Activated CD4-positive, alpha-beta T cell treated with anti-CD3 and anti-CD28 coated beads, Interleukin-2, amount 10 ng/mL, durations not matched to agents 7 days and 5 days (primary cell): Measurements from ENCODE around the gene GPX4. TPM values are rescaled to one million over a fixed set of nuclear protein-coding genes. Genes with fewer than 3 reads are reported as not detected.
A peak's percentile ranks its signal among the peaks of the same experiment; 100 is the strongest.

Experiments used
- CTCF ChIA-PET: fragments of 350-600 bp; sonication (Branson Sonifier 250); formaldehyde crosslinking; loops from one replicate; lab custom pipeline; 2021; ENCODE audit warnings: antibody characterized with exemption; lab: Charles Lee
- POLR2A ChIA-PET: fragments of 350-600 bp; sonication (Branson Sonifier 250); formaldehyde crosslinking; loops from one replicate; lab custom pipeline; 2021; ENCODE audit warnings: antibody characterized with exemption; lab: Charles Lee
- DNase-seq: peaks from one replicate; pipeline ENCODE4 v3.0.0-alpha.2; 2020
- H3K27ac Mint-ChIP-seq: one replicate; pipeline ENCODE4 v1.8.0; 2021; ENCODE audit warnings: mild to moderate bottlenecking, moderate library complexity, mixed read lengths
- H3K27me3 Mint-ChIP-seq: one replicate; pipeline ENCODE4 v1.8.0; 2021; ENCODE audit warnings: mixed read lengths
- H3K36me3 Mint-ChIP-seq: one replicate; pipeline ENCODE4 v1.8.0; 2021; ENCODE audit warnings: low read depth, mixed read lengths
- H3K4me1 Mint-ChIP-seq: one replicate; pipeline ENCODE4 v1.8.0; 2021; ENCODE audit warnings: mixed read lengths
- H3K4me3 Mint-ChIP-seq: one replicate; pipeline ENCODE4 v1.8.0; 2021; ENCODE audit warnings: mild to moderate bottlenecking, moderate library complexity, mixed read lengths
- H3K9me3 Mint-ChIP-seq: one replicate; pipeline ENCODE4 v1.8.0; 2021; ENCODE audit warnings: mixed read lengths
- total RNA-seq, 2 experiments: library from RNA; stranded (reverse); gene quantifications; one replicate each; pipeline ENCODE4 v1.2.3, GENCODE V29; 2021

Gene GPX4
- total RNA-seq, 2 experiments from 2014 or later: 106 to 114 TPM

DNA sequence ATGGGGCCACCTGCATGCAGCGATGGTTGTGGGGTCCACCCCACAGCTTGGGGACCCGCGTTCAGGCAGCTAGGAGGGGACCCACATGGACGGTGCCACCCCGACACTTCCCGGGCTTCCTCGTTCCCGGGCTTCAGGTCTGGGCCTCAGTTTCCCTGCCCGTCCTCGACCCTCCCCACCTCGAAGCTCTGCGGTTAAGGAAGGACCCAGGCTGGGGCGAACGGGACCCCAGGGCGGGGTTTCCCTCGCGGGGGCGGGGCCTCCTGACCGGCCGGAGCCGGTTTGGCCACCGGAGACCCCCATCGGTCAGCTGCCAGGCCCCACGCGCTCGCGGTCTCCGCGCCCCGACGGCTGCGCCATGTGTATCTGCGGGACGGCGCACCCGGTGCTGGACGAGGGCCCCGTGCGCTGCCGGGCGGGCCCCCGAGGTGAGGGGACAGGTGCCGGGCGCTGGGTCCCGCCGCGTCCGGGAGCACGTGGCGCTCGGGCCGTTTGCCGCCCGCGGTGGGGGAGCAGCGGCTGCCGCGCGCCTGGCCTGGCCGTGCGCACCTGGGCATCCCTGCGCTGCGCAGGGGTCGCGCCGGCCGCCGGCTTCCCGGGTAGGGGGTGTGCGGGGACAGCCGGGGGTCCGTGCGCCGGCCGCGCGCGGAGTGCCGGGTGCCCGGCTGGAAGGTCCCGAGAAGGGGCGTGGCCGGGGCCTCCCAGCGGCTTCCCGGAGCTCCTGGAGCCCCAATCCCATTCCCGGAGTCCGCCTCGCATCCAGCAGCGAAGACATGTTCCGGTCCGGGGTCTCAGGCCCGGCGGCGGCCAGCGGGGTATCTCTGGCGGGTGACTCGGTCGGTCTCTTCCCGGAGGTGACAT lies 32.6 kb upstream of the GPX4 start:
- Mint-ChIP-seq H3K4me3 (peak overlapping the region; percentile 61), H3K36me3 (peaks cover 50% of the 10 kb centered on the region), H3K9me3 (no peaks in the 10 kb centered on the region), H3K27me3 (no peaks in the 10 kb centered on the region), H3K4me1 (peaks cover 49% of the 10 kb centered on the region), H3K27ac (peak overlapping the region; percentile 85)
- no peak for DNase-seq
- ChIA-PET POLR2A (no interaction called here), CTCF (interaction anchor here (0.7 to 2.1 kb wide), 3 partner anchors 11 to 31 kb away, joined by 3 to 5 read pairs (median 3); partner anchors contain the start of gene ABCA7)

DNA sequence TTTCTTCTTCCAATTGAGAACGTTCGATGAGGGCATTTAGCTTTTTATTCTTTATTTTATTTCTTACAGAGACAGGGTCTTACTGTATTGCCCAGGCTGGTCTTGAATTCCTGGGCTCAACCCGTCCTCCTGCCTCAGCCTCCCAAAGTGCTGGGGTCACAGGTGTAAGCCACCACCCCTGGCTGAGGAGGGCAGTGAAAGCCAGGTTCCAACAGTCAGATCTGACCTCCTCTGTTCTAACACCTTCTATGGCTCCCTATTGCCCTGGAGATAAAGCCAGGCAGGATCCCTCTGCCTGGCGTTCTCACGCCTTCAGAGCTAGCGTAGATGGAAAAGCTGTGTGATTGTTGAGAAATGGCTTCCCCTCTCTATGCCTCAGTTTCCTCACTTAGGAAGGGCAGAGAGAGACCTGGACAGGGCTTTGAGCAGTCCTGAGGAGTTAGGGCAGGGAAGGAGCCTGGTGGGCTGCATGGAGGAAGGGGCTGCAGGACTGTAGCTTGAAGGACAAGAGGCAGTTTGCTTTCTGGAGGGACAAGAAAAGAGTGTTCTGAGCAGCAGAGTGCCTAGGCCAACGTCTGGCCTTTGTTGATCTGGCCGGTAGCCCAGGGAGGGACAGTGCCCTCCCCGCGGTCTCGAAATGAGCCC lies 31.3 kb upstream of the GPX4 start:
- Mint-ChIP-seq H3K36me3 (peaks cover 61% of the 10 kb centered on the region), H3K27ac (peak overlapping the region; percentile 85)
- CTCF ChIA-PET: interaction anchor here (1.5 to 2.1 kb wide), 2 partner anchors 8 to 9 kb away, joined by 5 to 8 read pairs; no protein-coding TSS in a partner anchor

DNA sequence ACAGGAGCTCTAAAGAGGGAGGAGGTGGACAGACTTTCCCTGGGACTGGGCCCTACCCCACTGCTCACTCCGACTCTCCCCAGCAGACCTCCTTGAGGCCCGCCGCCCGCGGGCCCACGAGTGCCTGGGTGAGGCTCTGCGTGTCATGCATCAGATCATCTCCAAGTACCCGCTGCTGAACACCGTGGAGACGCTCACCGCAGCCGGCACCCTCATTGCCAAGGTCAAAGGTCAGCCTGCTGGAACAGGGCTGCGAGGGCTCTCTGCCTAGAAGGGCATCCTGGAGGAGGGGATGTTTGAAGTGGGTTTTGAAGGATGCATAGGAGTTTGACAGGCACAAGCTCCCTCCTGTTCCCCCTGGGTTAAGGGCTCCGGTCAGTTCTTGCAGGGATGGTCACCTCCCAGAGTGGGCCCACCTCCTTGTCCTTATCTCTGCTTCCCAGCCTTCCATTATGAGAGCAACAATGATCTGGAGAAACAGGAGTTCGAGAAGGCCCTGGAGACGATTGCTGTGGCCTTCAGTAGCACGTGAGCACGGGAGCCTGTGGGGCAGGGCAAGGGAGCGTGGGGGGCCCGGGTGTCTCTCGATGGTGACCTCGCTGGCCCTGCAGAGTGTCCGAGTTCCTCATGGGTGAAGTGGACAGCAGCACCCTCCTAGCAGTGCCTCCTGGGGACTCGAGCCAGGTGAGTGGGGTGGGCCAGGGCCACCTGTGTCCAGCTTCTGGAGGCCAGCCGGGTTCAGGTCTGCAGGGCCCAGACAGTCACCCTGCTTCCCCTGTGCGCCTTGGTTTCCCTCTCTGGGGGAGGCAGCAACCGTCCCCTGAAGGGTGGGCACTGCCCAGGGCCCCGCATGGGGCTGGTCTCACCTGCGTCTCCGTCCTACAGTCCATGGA lies 30.5 kb upstream of the GPX4 start:
- ChIA-PET POLR2A (no interaction called here), CTCF (interaction anchor here (1.5 to 9.3 kb wide), 3 partner anchors 7 to 9 kb away, joined by 5 to 72 read pairs (median 8); partner anchors contain the start of gene ARHGAP45)
- Mint-ChIP-seq H3K27ac (peak overlapping the region; percentile 85), H3K36me3 (peaks cover 67% of the 10 kb centered on the region), H3K4me3 (peak overlapping the region; percentile 40), H3K4me1 (peaks cover 51% of the 10 kb centered on the region), H3K27me3 (no peaks in the 10 kb centered on the region), H3K9me3 (no peaks in the 10 kb centered on the region)
- DNase-seq: no peak

More for the DNA sequence above, 31.3 kb upstream of the GPX4 start:
- DNase-seq: no peak
- POLR2A ChIA-PET: no interaction called here
- H3K4me3 Mint-ChIP-seq: peak overlapping the region; percentile 61
- H3K27me3 Mint-ChIP-seq: no peaks in the 10 kb centered on the region
- peaks cover 51% of the 10 kb centered on the region for H3K4me1 Mint-ChIP-seq
- no peaks in the 10 kb centered on the region for H3K9me3 Mint-ChIP-seq

DNA sequence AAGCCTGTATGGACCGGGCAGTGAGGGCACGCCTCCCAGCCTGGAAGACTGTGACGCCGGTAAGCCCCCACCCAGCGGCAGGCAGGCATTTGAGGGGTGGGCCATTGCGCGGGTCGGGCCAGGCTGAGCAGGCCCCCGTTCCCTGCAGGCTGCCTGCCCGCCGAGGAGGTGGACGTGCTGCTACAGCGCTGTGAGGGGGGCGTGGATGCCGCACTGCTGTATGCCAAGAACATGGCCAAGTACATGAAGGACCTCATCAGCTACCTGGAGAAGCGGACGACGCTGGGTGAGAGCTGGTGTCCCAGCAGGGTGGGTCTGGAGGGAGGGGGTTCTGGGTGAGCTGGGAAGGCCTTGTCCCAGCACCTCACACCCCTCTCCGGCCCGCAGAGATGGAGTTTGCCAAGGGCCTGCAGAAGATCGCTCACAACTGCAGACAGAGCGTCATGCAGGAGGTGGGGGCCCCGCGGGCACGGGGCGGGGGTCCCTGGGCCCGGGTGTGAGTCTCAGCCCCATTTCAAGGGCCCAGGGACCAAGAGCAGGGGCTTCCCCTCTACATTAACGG lies 29.8 kb upstream of the GPX4 start:
- DNase-seq: no peak
- Mint-ChIP-seq H3K27ac (peak overlapping the region; percentile 79), H3K36me3 (peaks cover 66% of the 10 kb centered on the region), H3K27me3 (no peaks in the 10 kb centered on the region), H3K4me3 (peak overlapping the region; percentile 65), H3K4me1 (peaks cover 46% of the 10 kb centered on the region), H3K9me3 (no peaks in the 10 kb centered on the region)
- ChIA-PET CTCF (interaction anchor here (0.6 to 9.3 kb wide), 7 partner anchors 8 to 57 kb away, joined by 3 to 72 read pairs (median 3); partner anchors contain the start of genes ABCA7 and ARHGAP45), POLR2A (interaction anchor here (1.4 kb wide), 1 partner anchor 195 kb away, joined by 6 read pairs; the partner anchor contains the start of gene CIRBP)

DNA sequence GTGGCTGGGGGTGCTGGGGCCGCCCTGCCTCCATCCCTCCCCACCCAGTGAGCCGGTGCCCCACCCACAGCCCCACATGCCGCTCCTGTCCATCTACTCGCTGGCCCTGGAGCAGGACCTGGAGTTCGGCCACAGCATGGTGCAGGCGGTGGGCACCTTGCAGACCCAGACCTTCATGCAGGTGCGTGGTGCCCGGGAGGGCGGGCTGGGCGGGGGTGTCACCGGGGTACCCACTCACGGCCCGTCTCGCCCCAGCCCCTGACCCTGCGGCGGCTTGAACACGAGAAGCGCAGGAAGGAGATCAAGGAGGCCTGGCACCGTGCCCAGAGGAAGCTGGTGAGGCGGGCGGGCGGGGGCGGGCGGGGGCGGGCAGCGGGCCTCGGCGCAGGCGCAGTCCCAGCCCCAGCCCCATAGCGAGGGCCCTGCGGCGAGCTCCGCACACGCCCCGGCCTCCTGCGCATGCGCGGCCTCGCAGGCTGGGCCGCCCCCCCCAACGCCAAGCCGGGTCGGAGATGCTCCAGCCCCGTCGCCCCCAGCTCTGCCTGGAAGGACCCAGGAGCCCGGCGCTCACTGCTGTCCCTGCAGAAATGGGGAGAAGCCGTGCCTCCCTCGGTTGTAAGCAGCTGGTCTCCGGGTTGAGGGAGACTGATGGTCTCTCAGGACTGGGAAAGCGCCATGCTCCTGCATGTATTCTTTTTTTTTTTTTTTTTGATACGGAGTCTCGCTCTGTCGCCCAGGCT lies 29.1 kb upstream of the GPX4 start:
- ChIA-PET CTCF (interaction anchor here (0.6 to 9.3 kb wide), 11 partner anchors 8 to 568 kb away, joined by 3 to 72 read pairs (median 3); partner anchors contain the start of genes ABCA7 and ARHGAP45), POLR2A (interaction anchor here (0.7 to 1.4 kb wide), 3 partner anchors 42 to 195 kb away, joined by 4 to 10 read pairs (median 6); partner anchors contain the start of genes CIRBP, RNU6-2 and TMEM259)
- peak overlapping the region; percentile 88 for H3K4me3 Mint-ChIP-seq
- peak; percentile 95 for DNase-seq
- peaks cover 48% of the 10 kb centered on the region for H3K4me1 Mint-ChIP-seq
- H3K9me3 Mint-ChIP-seq: no peaks in the 10 kb centered on the region
- H3K27ac Mint-ChIP-seq: peak overlapping the region; percentile 98
- peaks cover 65% of the 10 kb centered on the region for H3K36me3 Mint-ChIP-seq
- no peaks in the 10 kb centered on the region for H3K27me3 Mint-ChIP-seq

DNA sequence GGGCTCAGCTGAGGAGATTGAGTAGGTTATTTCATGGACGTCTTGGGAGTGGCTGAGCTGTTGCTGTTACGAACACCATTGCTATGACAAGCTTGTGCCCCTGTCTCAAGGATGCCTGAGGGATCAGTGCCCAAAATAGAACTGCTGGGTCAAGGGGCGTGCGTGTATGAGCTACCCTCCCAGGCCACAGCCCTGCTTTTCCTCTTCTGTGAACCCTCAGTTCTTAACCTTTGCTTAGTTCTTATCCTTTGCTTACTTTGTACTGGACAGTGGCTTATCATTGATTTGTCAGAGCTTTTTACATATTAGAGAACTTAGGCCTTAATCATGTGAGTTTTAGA lies 27.8 kb upstream of the GPX4 start:
- ChIA-PET POLR2A (interaction anchor here (0.6 to 1.4 kb wide), 3 partner anchors 53 to 327 kb away, joined by 3 to 4 read pairs (median 4); partner anchors contain the start of genes RNU6-2 and TMEM259), CTCF (interaction anchor here (0.6 to 9.3 kb wide), 7 partner anchors 10 to 191 kb away, joined by 3 to 72 read pairs (median 4); partner anchors contain the start of gene ARHGAP45)
- H3K27me3 Mint-ChIP-seq: no peaks in the 10 kb centered on the region
- H3K27ac Mint-ChIP-seq: peak overlapping the region; percentile 98
- H3K9me3 Mint-ChIP-seq: no peaks in the 10 kb centered on the region
- H3K4me3 Mint-ChIP-seq: peak overlapping the region; percentile 88
- H3K4me1 Mint-ChIP-seq: peaks cover 54% of the 10 kb centered on the region
- no peak for DNase-seq
- peaks cover 72% of the 10 kb centered on the region for H3K36me3 Mint-ChIP-seq

DNA sequence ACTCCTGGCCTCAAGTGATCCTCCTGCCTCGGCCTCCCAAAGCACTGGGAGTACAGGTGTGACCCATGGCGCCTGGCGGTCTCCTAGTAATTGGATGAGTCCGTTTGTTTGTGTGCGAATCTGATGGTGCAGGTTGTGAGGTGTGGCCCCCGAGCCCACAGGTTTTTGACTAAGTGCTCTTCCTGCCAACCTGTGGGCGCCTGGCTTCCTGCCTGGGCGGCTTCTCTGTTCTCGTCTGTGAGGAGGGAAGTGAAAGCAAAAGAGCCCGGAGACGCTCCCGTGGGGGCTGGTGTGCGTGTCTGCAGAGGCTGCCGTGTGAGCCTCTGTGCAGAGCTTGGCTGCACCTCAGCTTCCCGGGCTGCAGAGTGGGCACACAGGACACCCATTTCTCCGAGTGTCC lies 26.8 kb upstream of the GPX4 start:
- Mint-ChIP-seq H3K36me3 (peaks cover 75% of the 10 kb centered on the region), H3K9me3 (no peaks in the 10 kb centered on the region)

DNA sequence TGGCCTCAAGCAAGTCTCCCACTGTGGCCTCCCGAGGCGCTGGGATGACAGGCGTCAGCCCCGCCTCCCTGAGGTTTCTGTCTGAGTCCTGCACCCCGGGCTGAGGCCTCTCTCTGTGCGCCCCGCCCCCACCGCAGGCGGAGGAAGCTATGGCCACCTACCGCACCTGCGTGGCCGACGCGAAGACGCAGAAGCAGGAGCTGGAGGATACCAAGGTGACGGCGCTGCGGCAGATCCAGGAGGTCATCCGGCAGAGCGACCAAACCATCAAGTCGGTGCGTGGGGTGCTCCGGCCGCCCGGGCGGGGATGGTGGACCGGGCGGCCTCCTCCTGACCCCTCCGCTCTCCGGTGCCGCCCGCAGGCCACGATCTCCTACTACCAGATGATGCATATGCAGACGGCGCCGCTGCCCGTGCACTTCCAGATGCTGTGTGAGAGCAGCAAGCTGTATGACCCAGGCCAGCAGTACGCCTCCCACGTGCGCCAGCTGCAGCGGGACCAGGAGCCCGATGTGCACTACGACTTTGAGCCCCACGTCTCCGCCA lies 24.2 kb upstream of the GPX4 start:
- Mint-ChIP-seq H3K27ac (peak overlapping the region; percentile 98), H3K4me1 (peaks cover 52% of the 10 kb centered on the region), H3K9me3 (no peaks in the 10 kb centered on the region), H3K4me3 (peak overlapping the region; percentile 88), H3K36me3 (peaks cover 79% of the 10 kb centered on the region), H3K27me3 (no peaks in the 10 kb centered on the region)
- peak; percentile 83 for DNase-seq
- ChIA-PET CTCF (interaction anchor here (0.7 to 9.3 kb wide), 9 partner anchors 9 to 165 kb away, joined by 3 to 72 read pairs (median 3); partner anchors contain the start of genes ARHGAP45 and CNN2), POLR2A (interaction anchor here (0.8 to 0.9 kb wide), 2 partner anchors 9 to 54 kb away, joined by 3 read pairs; no protein-coding TSS in a partner anchor)

More for the DNA sequence above, 26.8 kb upstream of the GPX4 start:
- Mint-ChIP-seq H3K4me3 (peak overlapping the region; percentile 88), H3K27me3 (no peaks in the 10 kb centered on the region), H3K27ac (peak overlapping the region; percentile 98), H3K4me1 (peaks cover 57% of the 10 kb centered on the region)
- DNase-seq: peak; percentile 98
- ChIA-PET CTCF (interaction anchor here (0.6 to 9.3 kb wide), 8 partner anchors 9 to 93 kb away, joined by 3 to 72 read pairs (median 4); partner anchors contain the start of genes ARHGAP45 and WDR18), POLR2A (no interaction called here)

DNA sequence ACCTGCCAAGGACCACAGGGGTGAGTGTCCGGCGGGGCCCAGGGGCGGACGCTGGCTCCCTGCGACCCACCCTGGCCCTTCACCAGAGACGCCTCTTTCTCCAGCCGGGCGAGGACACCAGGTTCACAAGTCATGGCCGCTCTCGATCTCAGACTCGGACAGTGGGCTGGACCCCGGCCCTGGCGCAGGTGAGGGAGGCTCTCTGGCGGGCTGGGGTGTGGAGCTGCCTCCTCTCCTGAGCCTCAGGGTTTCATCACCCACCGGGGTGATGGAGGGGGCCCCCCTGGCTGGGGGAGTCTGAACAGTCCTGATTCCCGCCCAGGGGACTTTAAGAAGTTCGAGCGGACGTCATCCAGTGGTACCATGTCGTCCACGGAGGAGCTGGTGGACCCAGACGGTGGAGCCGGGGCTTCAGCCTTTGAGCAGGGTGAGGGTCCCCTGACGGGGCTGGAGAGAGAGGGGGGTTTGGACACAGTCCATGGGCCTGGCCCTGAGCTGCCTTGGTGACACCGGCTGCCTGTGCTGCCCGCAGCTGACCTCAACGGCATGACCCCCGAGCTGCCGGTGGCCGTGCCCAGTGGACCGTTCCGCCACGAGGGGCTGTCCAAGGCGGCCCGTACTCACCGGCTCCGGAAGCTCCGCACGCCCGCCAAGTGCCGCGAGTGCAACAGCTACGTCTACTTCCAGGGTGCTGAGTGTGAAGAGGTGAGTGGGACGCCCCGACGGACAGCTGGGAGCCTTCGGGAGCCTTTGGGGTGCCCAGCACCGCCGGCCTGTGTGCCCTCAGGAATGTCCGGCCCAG lies 23.2 kb upstream of the GPX4 start:
- Mint-ChIP-seq H3K27me3 (no peaks in the 10 kb centered on the region), H3K27ac (peak overlapping the region; percentile 81), H3K9me3 (no peaks in the 10 kb centered on the region), H3K4me1 (peaks cover 57% of the 10 kb centered on the region), H3K4me3 (peak overlapping the region; percentile 22), H3K36me3 (peaks cover 83% of the 10 kb centered on the region)
- no peak for DNase-seq
- ChIA-PET CTCF (interaction anchor here (0.7 to 9.3 kb wide), 8 partner anchors 8 to 164 kb away, joined by 3 to 72 read pairs (median 6); partner anchors contain the start of genes ARHGAP45 and CNN2), POLR2A (interaction anchor here (0.8 to 0.9 kb wide), 2 partner anchors 8 to 55 kb away, joined by 3 read pairs; no protein-coding TSS in a partner anchor)
